Measurements from ENCODE around the gene MOCS1.

GRCh38 chr6:39925191-39925930, 8.9 kb downstream of the MOCS1 start:
- TF ChIP-seq CTCF (tag by site-specific recombination; IDR thresholded peaks at IDR 0.05) (no peak), TCF7L2 (IDR thresholded peaks at IDR 0.05; ENCODE audit: borderline replicate concordance, low read depth, low read length) (no peak), FEZF1 (tag by site-specific recombination; IDR thresholded peaks at IDR 0.05) (no peak), ZNF24 (tag by site-specific recombination; IDR thresholded peaks at IDR 0.05) (no peak), ZNF561 (tag by site-specific recombination; IDR thresholded peaks at IDR 0.05; ENCODE audit: borderline replicate concordance) (no peak), ZNF449 (tag by site-specific recombination; IDR thresholded peaks at IDR 0.05) (no peak)
- TF ChIP-seq, protein P1, sequence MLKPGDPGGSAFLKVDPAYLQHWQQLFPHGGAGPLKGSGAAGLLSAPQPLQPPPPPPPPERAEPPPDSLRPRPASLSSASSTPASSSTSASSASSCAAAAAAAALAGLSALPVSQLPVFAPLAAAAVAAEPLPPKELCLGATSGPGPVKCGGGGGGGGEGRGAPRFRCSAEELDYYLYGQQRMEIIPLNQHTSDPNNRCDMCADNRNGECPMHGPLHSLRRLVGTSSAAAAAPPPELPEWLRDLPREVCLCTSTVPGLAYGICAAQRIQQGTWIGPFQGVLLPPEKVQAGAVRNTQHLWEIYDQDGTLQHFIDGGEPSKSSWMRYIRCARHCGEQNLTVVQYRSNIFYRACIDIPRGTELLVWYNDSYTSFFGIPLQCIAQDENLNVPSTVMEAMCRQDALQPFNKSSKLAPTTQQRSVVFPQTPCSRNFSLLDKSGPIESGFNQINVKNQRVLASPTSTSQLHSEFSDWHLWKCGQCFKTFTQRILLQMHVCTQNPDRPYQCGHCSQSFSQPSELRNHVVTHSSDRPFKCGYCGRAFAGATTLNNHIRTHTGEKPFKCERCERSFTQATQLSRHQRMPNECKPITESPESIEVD (tag by site-specific recombination; IDR thresholded peaks at IDR 0.05): no peak
